Astrocyte of the cerebellum (primary cell): ENCODE data around the gene TBPL1.
"Not testable (repeated sequence)": the region's sequence is repeated elsewhere in the genome, so short reads cannot be mapped to it uniquely, and the experiment has no call there.

Experiments
- DNase-seq: peaks from one replicate; pipeline ENCODE4 v3.0.0-alpha.2; 2011; ENCODE audit warnings: low read depth
- H3K4me3 ChIP-seq: 2 replicates; pipeline ENCODE4 v1.5.1; 2011; ENCODE audit warnings: mild to moderate bottlenecking, low read depth, low read length, moderate library complexity
- in situ Hi-C: cut with HindIII; loops from 2 replicates; pipeline ENCODE4 v1.10.0; 2017; ENCODE audit warnings: low sequenced_read_pairs
- TF ChIP-seq, protein P1 (sequence below): IDR thresholded peaks from 2 replicates; pipeline ENCODE4 v1.5.1; 2012; ENCODE audit warnings: low read length, low read depth, moderate library complexity, mild to moderate bottlenecking; ENCODE audit errors: missing control alignments

Gene TBPL1

GRCh38 chr6:133919362-133919761 is 33.7 kb upstream of the TBPL1 start:
- in situ Hi-C loops, result no loop called here
- H3K4me3 ChIP-seq, result no peak overlapping the region
- TF ChIP-seq, protein P1, sequence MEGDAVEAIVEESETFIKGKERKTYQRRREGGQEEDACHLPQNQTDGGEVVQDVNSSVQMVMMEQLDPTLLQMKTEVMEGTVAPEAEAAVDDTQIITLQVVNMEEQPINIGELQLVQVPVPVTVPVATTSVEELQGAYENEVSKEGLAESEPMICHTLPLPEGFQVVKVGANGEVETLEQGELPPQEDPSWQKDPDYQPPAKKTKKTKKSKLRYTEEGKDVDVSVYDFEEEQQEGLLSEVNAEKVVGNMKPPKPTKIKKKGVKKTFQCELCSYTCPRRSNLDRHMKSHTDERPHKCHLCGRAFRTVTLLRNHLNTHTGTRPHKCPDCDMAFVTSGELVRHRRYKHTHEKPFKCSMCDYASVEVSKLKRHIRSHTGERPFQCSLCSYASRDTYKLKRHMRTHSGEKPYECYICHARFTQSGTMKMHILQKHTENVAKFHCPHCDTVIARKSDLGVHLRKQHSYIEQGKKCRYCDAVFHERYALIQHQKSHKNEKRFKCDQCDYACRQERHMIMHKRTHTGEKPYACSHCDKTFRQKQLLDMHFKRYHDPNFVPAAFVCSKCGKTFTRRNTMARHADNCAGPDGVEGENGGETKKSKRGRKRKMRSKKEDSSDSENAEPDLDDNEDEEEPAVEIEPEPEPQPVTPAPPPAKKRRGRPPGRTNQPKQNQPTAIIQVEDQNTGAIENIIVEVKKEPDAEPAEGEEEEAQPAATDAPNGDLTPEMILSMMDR, result no peak
- no peak for DNase-seq

- TF ChIP-seq, protein P1, result peak; percentile 91
- in situ Hi-C loops, result loop anchor here (5.0 kb wide), 1 partner anchor 171 kb away; no protein-coding TSS in a partner anchor
- H3K4me3 ChIP-seq, result no peak overlapping the region
- peak; percentile 72 for DNase-seq
These were observed 31.7 kb upstream of the TBPL1 start for GRCh38 chr6:133921249-133921859.

GRCh38 chr6:133923938-133924593 is 29.0 kb upstream of the TBPL1 start:
- no peak overlapping the region for H3K4me3 ChIP-seq
- TF ChIP-seq, protein P1, result peak; percentile 77
- in situ Hi-C loops, result loop anchor here (5.0 kb wide), 1 partner anchor 168 kb away; no protein-coding TSS in a partner anchor
- peak; percentile 85 for DNase-seq

GRCh38 chr6:133931221-133931620 is 21.8 kb upstream of the TBPL1 start:
- DNase-seq, H3K4me3 ChIP-seq, in situ Hi-C loops: not testable (repeated sequence)

- H3K4me3 ChIP-seq, DNase-seq, in situ Hi-C loops: not testable (repeated sequence)
These were observed 16.7 kb upstream of the TBPL1 start for GRCh38 chr6:133936352-133936751.

DNA sequence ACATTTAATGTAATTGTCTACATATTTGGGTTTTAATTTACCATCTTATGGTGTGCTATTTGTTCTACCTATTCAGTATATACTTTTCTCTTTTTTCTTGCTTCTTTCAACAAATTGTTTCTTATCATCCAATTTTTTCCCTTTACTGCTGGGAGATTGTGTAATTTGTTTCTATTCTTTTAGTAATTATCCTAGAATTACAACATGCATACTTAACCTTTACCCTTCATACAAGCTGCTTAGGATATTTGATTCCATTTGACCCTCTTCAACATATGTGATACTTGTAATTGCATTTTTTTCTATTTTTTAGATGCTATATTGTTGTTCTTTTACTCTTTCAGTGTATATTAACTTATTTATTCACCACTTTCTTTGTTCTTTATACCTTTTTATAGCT is 15.1 kb upstream of the TBPL1 start:
- H3K4me3 ChIP-seq, result no peak overlapping the region
- TF ChIP-seq, protein P1, result no peak
- in situ Hi-C loops, result no loop called here
- no peak for DNase-seq

GRCh38 chr6:133938533-133938932 is 14.5 kb upstream of the TBPL1 start:
- TF ChIP-seq, protein P1, result no peak
- in situ Hi-C loops, result no loop called here
- no peak for DNase-seq
- H3K4me3 ChIP-seq, result no peak overlapping the region
